Activated CD4-positive, alpha-beta T cell treated with anti-CD3 and anti-CD28 coated beads, Interleukin-2, amount 10 ng/mL, durations not matched to agents 24 days and 14 days (primary cell): Measurements from ENCODE around the gene PIEZO2. TPM values are rescaled to one million over a fixed set of nuclear protein-coding genes. Genes with fewer than 3 reads are reported as not detected.

Experiments used
- DNase-seq: peaks from one replicate; pipeline ENCODE4 v3.0.0; 2022
- H3K27ac Mint-ChIP-seq: one replicate; pipeline ENCODE4 v1.8.0; 2022; ENCODE audit warnings: mild to moderate bottlenecking, mixed read lengths
- H3K27me3 Mint-ChIP-seq: one replicate; pipeline ENCODE4 v1.8.0; 2022; ENCODE audit warnings: mixed read lengths
- H3K36me3 Mint-ChIP-seq: one replicate; pipeline ENCODE4 v1.8.0; 2022; ENCODE audit warnings: low read depth, mild to moderate bottlenecking, mixed read lengths
- H3K4me1 Mint-ChIP-seq: one replicate; pipeline ENCODE4 v1.8.0; 2021; ENCODE audit warnings: mixed read lengths
- H3K4me3 Mint-ChIP-seq: one replicate; pipeline ENCODE4 v1.8.0; 2022; ENCODE audit warnings: mild to moderate bottlenecking, moderate library complexity, mixed read lengths
- H3K9me3 Mint-ChIP-seq: one replicate; pipeline ENCODE4 v1.8.0; 2021; ENCODE audit warnings: mixed read lengths
- intact Hi-C: fragments of 100-400 bp; cut with micrococcal nuclease; formaldehyde crosslinking; loops from one replicate; pipeline ENCODE4 v1.15.1; 2023
- total RNA-seq: library from RNA; stranded (reverse); gene quantifications from 2 replicates; pipeline ENCODE4 v1.2.3, GENCODE V29; 2022

The PIEZO2 gene
- total RNA-seq, 1 donor from 2014 or later: not detected

DNA sequence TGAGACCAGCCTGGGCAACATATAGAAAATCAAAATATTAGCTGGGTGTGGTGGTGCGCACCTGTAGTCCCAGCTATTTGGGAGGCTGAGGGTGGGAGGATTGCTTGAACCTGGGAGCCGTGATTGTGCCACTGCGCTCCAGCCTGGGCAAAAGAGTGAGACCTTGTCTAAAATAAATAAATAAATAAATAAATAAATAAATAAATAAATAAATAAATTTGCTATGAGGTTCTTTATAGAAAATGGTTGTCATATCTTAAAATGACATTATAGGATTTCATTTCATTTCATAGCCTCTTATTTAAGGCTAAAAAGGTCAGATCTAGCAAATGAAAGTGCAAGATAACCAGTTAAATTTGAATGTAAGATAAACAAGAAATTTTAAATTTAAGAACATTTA is 430.6 kb downstream of the PIEZO2 start:
- H3K27me3 Mint-ChIP-seq: no peaks in the 10 kb centered on the region
- intact Hi-C loops: no loop called here
- H3K4me1 Mint-ChIP-seq: no peaks in the 10 kb centered on the region
- H3K36me3 Mint-ChIP-seq: no peaks in the 10 kb centered on the region
- H3K4me3 Mint-ChIP-seq: no peak overlapping the region
- H3K9me3 Mint-ChIP-seq: no peaks in the 10 kb centered on the region
- DNase-seq: no peak
- H3K27ac Mint-ChIP-seq: no peak overlapping the region

DNA sequence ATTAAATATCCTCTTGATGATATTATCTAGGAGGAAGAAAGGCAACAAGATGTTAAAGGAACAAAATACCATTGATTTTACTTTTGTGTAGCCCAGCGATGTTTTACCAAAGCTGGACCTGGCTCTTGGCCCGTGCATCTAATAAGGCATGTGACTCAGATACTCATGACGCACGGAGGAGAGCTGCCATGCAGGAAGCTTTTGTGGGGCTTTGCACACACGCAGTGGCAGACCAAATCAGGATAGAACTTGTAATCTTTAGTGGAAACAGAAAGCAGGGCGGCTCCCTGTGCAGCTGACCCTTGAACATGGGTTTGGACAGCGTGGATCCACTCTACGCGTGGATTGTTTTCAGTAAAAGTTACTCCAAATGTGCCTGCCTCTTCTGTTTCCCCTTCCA is 433.6 kb downstream of the PIEZO2 start:
- no peak for DNase-seq
- intact Hi-C loops: no loop called here
- H3K27me3 Mint-ChIP-seq: no peaks in the 10 kb centered on the region
- H3K4me1 Mint-ChIP-seq: no peaks in the 10 kb centered on the region
- H3K9me3 Mint-ChIP-seq: no peaks in the 10 kb centered on the region
- no peak overlapping the region for H3K27ac Mint-ChIP-seq
- H3K4me3 Mint-ChIP-seq: no peak overlapping the region
- no peaks in the 10 kb centered on the region for H3K36me3 Mint-ChIP-seq

DNA sequence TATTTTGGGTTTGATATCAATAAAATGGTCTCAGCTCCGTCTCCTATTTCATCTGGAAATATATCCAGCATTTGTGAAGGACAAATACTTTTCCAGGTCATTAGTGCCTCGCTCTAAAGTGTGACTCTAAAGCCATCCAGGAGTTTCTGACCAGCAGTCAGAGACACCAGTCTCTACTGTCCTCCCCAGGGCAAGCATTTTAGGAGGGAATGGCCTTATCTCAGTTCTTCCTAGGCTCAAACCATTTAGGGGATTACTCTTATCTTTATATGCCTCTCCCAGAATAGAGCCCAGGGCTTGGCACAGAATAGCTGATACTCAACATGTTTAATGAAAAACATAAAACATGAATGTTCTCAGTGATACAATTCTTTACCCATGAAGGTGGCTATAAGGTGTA is 436.0 kb downstream of the PIEZO2 start:
- no peak for DNase-seq
- no peaks in the 10 kb centered on the region for H3K36me3 Mint-ChIP-seq

DNA sequence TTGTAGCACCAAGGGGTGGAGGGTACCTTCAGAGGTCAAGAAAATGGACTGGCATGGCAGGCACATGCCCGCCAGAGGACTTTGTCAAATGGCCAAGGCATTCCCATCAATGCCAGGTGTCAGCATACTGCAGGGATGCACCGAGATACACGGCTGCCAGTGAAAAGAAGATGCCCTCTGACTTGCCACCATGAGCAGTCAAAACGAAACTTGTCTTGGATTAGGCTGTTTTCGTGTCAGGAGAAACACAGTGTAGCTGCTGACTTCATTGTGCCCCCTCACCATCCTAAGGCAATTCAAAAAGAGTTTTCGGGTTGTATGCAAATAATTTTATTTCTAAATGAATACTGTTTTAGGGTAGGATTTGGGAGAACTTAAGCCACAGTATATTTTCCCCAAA is 442.1 kb downstream of the PIEZO2 start:
- H3K4me1 Mint-ChIP-seq: no peaks in the 10 kb centered on the region
- DNase-seq: no peak
- H3K27ac Mint-ChIP-seq: no peak overlapping the region
- intact Hi-C loops: no loop called here
- no peaks in the 10 kb centered on the region for H3K9me3 Mint-ChIP-seq
- H3K4me3 Mint-ChIP-seq: no peak overlapping the region
- H3K27me3 Mint-ChIP-seq: no peaks in the 10 kb centered on the region
- H3K36me3 Mint-ChIP-seq: no peaks in the 10 kb centered on the region

More for the DNA sequence above, 436.0 kb downstream of the PIEZO2 start:
- intact Hi-C loops: no loop called here
- no peaks in the 10 kb centered on the region for H3K27me3 Mint-ChIP-seq
- H3K4me1 Mint-ChIP-seq: no peaks in the 10 kb centered on the region
- no peaks in the 10 kb centered on the region for H3K9me3 Mint-ChIP-seq
- H3K4me3 Mint-ChIP-seq: no peak overlapping the region
- H3K27ac Mint-ChIP-seq: no peak overlapping the region

DNA sequence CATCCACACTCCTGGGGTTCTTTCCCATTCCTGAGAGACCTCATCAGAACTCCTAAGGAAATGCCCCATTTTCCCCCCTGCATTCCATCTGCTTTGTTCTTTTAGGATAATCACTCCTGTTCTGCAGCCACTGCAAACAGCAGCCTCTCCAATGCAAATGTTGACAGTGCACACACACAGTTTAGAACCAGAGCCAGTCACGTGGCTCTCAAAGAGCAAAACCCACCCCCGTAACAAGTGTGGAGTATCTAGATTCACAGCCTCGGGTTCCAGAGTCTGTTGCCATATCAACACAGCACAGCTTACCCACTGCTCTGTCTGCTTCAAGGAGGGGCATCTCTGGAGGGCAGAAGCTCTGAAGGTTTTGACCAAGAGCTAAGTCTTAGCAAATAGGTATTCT is 443.6 kb downstream of the PIEZO2 start:
- Mint-ChIP-seq H3K27ac (no peak overlapping the region), H3K27me3 (no peaks in the 10 kb centered on the region), H3K9me3 (no peaks in the 10 kb centered on the region), H3K4me1 (no peaks in the 10 kb centered on the region), H3K4me3 (no peak overlapping the region), H3K36me3 (no peaks in the 10 kb centered on the region)
- no peak for DNase-seq
- intact Hi-C loops: no loop called here

DNA sequence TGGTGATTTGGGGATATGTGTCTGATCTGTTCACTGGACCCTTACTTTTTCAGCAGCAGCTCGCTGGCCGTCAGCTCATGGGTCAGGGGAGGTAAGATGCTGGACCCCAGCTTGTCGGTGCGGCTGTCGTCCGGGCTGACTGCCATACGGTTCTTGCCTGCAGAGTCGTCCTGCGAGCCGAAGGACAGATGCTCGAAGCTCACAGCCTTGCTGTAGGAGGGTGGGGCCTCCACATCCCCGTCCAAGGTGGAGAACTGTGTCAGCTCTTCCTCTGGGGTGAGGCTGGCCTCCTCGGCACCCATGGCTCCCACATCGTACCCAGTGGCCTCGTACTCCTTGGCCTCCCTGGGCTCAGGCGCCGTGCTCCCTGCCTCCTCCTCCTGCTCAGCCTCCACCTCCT is 444.1 kb downstream of the PIEZO2 start:
- Mint-ChIP-seq H3K4me3 (no peak overlapping the region), H3K27ac (no peak overlapping the region), H3K36me3 (no peaks in the 10 kb centered on the region), H3K4me1 (no peaks in the 10 kb centered on the region), H3K9me3 (no peaks in the 10 kb centered on the region), H3K27me3 (no peaks in the 10 kb centered on the region)
- intact Hi-C loops: no loop called here
- DNase-seq: no peak

DNA sequence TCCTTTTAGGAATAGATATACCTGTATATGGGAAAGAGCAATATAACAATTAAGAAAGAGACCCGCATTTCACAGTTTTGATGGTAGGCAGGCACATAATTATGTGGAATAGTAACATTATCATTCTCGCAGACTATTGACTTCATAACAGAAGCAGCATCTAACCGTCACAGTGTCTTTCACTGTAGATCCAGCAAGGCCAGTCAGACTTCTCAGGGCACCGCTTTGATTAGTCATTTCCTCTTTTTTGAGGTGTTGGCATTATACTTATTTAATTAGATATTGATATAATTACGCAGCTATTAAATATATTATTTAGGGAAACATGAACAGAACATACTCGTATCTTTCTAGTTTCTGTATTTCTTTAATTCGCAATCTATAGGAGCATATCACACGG is 447.2 kb downstream of the PIEZO2 start:
- intact Hi-C loops: no loop called here
- no peak overlapping the region for H3K4me3 Mint-ChIP-seq
- no peaks in the 10 kb centered on the region for H3K27me3 Mint-ChIP-seq
- H3K27ac Mint-ChIP-seq: no peak overlapping the region
- H3K36me3 Mint-ChIP-seq: no peaks in the 10 kb centered on the region
- no peak for DNase-seq
- no peaks in the 10 kb centered on the region for H3K9me3 Mint-ChIP-seq
- no peaks in the 10 kb centered on the region for H3K4me1 Mint-ChIP-seq

DNA sequence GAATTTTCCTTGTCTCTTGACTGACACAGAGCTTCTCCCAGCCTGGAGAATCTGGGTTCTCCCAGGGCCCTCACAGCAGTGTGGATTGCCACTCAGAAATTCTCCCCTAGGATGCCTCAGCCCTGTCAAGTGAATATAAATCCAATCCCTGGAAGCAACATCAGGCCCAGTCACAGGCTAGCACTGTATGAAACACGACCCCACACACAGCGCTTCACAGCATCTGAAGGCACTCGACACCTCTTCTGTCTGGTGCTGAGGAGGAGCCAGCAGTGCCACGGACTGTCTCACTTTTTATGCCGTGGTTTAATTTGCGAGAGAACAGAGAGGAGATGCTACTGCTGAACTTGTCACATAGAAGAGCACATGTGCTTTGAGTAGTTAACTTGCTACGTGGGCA is 459.0 kb downstream of the PIEZO2 start:
- DNase-seq: no peak
- intact Hi-C loops: no loop called here

DNA sequence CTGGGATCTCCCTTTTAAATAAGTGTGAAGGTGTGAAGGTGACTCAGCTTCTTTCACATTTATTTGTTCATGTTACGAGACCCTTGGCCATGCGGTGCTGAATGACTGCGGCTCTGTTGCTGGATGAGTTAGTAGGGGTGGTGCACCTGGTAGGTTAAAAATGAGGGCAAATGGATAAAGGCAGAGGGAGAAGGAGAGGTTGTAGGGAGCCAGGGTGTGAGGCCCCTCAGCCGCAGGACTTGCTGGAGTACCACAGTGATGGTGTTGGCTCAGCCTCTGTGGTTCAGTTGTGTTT is 459.4 kb downstream of the PIEZO2 start:
- Mint-ChIP-seq H3K9me3 (no peaks in the 10 kb centered on the region), H3K27me3 (no peaks in the 10 kb centered on the region), H3K36me3 (no peaks in the 10 kb centered on the region), H3K27ac (no peak overlapping the region), H3K4me3 (no peak overlapping the region), H3K4me1 (no peaks in the 10 kb centered on the region)
- no peak for DNase-seq
- intact Hi-C loops: no loop called here

More for the DNA sequence above, 459.0 kb downstream of the PIEZO2 start:
- Mint-ChIP-seq H3K4me1 (no peaks in the 10 kb centered on the region), H3K36me3 (no peaks in the 10 kb centered on the region), H3K9me3 (no peaks in the 10 kb centered on the region), H3K4me3 (no peak overlapping the region), H3K27me3 (no peaks in the 10 kb centered on the region), H3K27ac (no peak overlapping the region)

DNA sequence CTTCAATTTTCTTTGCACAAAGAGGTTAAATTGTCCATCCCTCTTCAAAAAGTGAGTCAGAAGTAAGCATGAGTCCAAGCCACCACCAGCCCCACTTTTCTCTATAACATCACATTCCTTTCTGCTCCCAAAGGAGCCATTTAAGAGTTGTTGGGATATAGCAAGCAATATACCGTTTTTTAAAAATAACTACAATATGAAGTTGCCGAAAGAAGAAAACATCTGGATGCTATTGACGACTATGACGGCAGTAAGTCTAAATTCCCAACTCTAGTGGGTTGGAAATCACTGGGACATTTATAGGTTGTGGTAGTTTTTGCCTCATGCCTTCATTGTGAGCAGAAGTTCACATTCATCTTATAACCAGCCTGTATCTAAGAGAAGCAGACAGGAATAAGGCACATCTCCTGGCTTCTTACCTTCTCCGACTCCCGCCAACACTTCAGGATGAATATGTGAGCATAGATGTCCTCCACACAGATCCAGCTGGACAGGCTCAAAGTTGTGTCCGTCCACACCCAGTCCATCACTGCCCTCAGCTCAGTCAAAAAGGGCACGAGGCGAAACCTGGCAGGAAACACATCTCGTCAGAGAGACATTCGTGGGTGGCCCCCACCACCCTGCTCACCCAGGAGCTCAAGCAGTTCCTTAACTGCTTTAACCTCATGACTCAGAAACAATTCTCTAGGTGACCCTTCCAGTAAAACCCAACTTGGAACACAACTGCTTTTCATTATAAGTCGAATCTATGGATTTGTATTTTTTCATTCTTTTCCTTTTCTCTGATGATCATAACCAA is 459.9 kb downstream of the PIEZO2 start:
- intact Hi-C loops: no loop called here
- Mint-ChIP-seq H3K4me3 (no peak overlapping the region), H3K4me1 (no peaks in the 10 kb centered on the region), H3K27ac (no peak overlapping the region), H3K9me3 (no peaks in the 10 kb centered on the region), H3K27me3 (no peaks in the 10 kb centered on the region), H3K36me3 (no peaks in the 10 kb centered on the region)
- no peak for DNase-seq

DNA sequence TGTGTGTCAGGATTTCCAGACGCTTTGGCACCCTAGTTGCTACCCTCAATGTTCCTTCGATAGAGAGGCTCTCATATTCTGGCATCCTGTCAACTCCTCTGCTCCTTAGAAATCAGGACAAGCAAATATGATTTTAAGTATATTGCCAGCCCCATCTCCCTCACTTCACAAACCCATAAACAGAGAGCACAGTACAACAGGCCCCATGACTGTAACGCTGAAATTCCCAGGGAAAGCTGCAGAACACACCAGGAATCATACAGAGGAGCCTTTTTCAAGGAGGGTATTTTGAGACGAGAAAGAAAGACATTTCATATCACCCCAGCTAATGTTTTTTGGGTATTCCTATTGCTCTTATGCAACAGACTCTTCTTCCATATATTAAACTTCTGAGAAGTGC is 460.6 kb downstream of the PIEZO2 start:
- no peaks in the 10 kb centered on the region for H3K27me3 Mint-ChIP-seq
- H3K27ac Mint-ChIP-seq: no peak overlapping the region
- H3K36me3 Mint-ChIP-seq: no peaks in the 10 kb centered on the region
- H3K9me3 Mint-ChIP-seq: no peaks in the 10 kb centered on the region
- intact Hi-C loops: no loop called here
- H3K4me1 Mint-ChIP-seq: no peaks in the 10 kb centered on the region
- DNase-seq: no peak
- no peak overlapping the region for H3K4me3 Mint-ChIP-seq

DNA sequence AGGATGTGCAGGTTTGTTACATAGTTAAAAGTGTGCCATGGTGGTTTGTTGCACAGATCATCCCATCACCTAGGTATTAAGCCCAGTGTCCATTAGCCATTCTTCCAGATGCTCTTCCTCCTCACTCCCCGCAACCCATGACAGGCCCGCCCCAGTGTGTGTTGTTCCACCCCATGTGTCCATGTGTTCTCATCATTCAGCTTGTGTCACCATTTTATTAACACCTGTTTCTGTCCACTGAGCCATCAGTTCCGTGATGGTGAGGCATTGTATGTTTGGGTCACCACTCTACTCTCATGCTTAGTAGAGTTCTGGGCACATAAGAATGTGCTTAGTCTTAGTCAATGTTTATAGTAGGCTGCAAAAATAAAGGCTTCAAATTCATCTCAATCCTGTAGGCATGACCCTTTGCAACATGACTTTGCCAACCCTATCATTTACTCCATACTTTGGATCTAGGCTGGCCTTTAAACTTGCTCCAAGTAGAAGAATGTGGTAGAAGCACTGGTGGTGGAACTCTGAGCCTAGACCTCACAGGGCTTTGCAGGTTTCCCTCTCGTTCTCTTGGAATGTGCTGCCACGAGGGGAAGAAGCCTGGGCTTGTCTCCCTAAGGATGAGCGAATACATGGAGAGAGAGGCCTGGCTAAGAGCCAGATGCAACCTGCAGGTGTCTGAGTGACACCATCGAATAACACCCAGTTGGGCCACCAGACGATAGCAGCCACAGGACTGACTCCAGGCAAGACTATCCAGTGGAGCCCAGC is 462.0 kb downstream of the PIEZO2 start:
- no peak overlapping the region for H3K27ac Mint-ChIP-seq

DNA sequence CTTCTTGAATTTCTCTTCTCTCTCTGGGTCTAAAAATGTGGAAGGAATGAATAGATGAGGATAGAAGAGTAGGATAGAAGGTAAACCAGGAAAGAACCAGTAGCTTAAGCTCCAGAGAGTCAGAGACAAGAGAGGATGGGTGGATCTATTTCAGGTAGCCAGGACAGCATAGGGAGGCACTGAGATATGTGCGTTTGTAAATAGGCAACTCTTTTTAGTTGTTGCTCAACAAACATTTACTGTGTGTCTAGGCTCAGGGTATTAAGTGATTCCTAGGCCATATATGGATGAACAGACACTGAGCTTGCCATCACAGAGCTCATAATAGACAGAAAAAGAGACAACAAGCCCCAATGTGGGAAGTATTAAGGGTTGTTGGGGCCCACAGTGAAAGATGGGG is 463.1 kb downstream of the PIEZO2 start:
- Mint-ChIP-seq H3K9me3 (no peaks in the 10 kb centered on the region), H3K4me3 (no peak overlapping the region), H3K27me3 (no peaks in the 10 kb centered on the region), H3K36me3 (no peaks in the 10 kb centered on the region), H3K27ac (no peak overlapping the region), H3K4me1 (no peaks in the 10 kb centered on the region)
- intact Hi-C loops: no loop called here
- no peak for DNase-seq

More for the DNA sequence above, 462.0 kb downstream of the PIEZO2 start:
- no peaks in the 10 kb centered on the region for H3K36me3 Mint-ChIP-seq
- no peaks in the 10 kb centered on the region for H3K4me1 Mint-ChIP-seq
- H3K9me3 Mint-ChIP-seq: no peaks in the 10 kb centered on the region
- H3K4me3 Mint-ChIP-seq: no peak overlapping the region
- no peak for DNase-seq
- intact Hi-C loops: no loop called here
- H3K27me3 Mint-ChIP-seq: no peaks in the 10 kb centered on the region

DNA sequence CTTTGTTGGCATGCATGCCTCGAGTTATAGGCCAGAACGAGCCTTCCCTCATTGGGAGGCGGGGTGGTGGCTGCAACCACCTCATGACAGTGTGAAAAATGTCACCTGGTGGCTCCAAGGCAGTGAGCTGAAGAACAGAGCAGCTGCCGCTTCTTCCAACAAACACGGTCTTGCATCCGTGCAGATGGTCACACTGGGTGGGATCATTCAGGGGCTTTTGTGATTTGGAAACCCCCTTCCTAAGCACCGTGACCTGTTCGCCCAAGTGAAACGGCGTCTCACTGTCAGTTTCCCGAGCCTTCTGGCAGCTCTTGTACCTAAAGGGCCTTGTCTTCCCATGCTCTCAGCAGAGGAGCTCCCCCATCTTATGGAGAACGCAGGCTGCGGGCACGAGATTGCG is 463.9 kb downstream of the PIEZO2 start:
- Mint-ChIP-seq H3K27ac (no peak overlapping the region), H3K9me3 (no peaks in the 10 kb centered on the region), H3K36me3 (no peaks in the 10 kb centered on the region), H3K4me3 (no peak overlapping the region), H3K4me1 (no peaks in the 10 kb centered on the region), H3K27me3 (no peaks in the 10 kb centered on the region)
- DNase-seq: no peak
- intact Hi-C loops: no loop called here

DNA sequence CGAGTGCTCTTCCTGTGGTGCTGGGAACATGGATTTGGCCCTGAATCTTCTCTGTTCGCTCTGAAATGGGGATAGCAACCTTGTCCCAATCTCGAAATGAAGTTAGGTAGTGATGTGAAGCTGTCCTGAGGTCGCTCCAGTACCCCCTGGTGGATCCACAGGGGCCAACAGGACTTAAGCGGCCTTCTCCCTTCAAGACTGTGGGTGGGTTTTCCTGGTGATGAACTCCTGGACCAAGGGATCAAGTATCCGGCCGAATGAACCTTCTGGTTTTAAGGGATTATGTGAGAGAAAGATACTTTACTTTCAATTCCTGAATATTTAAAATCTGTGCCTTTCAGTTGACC is 467.0 kb downstream of the PIEZO2 start:
- Mint-ChIP-seq H3K9me3 (no peaks in the 10 kb centered on the region), H3K4me3 (no peak overlapping the region), H3K4me1 (no peaks in the 10 kb centered on the region), H3K27ac (no peak overlapping the region), H3K36me3 (no peaks in the 10 kb centered on the region), H3K27me3 (peaks cover 1% of the 10 kb centered on the region)
- intact Hi-C loops: no loop called here
- DNase-seq: no peak
